Ovary (tissue), 9 donors: ENCODE measurements around the gene KCTD13. TPM values are rescaled to one million over a fixed set of nuclear protein-coding genes. Genes with fewer than 3 reads are reported as not detected.

Experiments
- DNase-seq, 5 donors: peaks; one replicate each; pipeline ENCODE4 v3.0.0-alpha.2; 2019 to 2020
- H3K27ac ChIP-seq, 2 donors: fragments of 200-600 bp; one replicate each; pipeline versions ENCODE4 v1.5.1 to v1.8.0; 2019 to 2022
- H3K27me3 ChIP-seq: fragments of 200-600 bp; one replicate; pipeline ENCODE4 v1.8.0; 2022
- H3K36me3 ChIP-seq: fragments of 200-600 bp; sonication (generic); one replicate; pipeline ENCODE4 v1.5.1; 2019
- H3K4me1 ChIP-seq: one replicate; pipeline ENCODE4 v1.8.1; 2013; ENCODE audit warnings: mild to moderate bottlenecking, moderate library complexity; ENCODE audit not compliant: insufficient read depth
- H3K4me3 ChIP-seq: fragments of 200-600 bp; sonication (generic); one replicate; pipeline ENCODE4 v1.5.1; 2017
- H3K9me3 ChIP-seq, 2 donors: fragments of 200-600 bp in 1 of 2; sonication (generic) in 1 of 2; one replicate each; pipeline versions ENCODE4 v1.5.1 to v1.8.1; 2013 to 2019; ENCODE audit warnings: mild to moderate bottlenecking in 1 of 2, moderate library complexity in 1 of 2
- CTCF ChIP-seq, 3 donors: fragments of 450-650 bp in 2 of 3; fragments of 200-600 bp in 1 of 3; IDR thresholded peaks; one replicate each; pipeline versions ENCODE4 v1.5.1 to v1.8.0; 2016 to 2022; ENCODE audit warnings: antibody characterized with exemption in 3 of 3, mild to moderate bottlenecking in 1 of 3
- EP300 ChIP-seq: sonication (generic); formaldehyde crosslinking; IDR thresholded peaks from one replicate; pipeline ENCODE4 v1.6.1; 2017; ENCODE audit warnings: antibody characterized with exemption
- POLR2A ChIP-seq: fragments of 450-650 bp; IDR thresholded peaks from one replicate; pipeline ENCODE4 v1.6.1; 2017; ENCODE audit warnings: antibody characterized with exemption, mild to moderate bottlenecking, moderate library complexity
- WGBS, 3 donors: extraction: QIAGEN DNeasy Blood & Tissue Kit in 1 of 3; methylation state at CpG; one replicate each; pipeline versions ENCODE4 v1.1.5 to v1.1.7; 2013 to 2017; 5-methylcytosine and 5-hydroxymethylcytosine counted together
- intact Hi-C, 4 donors: fragments of 100-400 bp; cut with DNase I; formaldehyde crosslinking; loops; one replicate each; pipeline versions ENCODE4 v1.11.0 to v1.15.1; 2022 to 2023
- polyA plus RNA-seq, 2 donors: library from polyadenylated mRNA; stranded (reverse); fragments of 200-250 nt in 1 of 2; fragments of 350-450 nt in 1 of 2; fragmentation: Illumina TruSeq in 1 of 2; extraction: RNeasy Lipid Tissue Mini Kit (QIAGEN cat#74804) in 1 of 2; gene quantifications; one replicate each; pipeline ENCODE4 v1.2.3, GENCODE V29; 2013 to 2014
- total RNA-seq, 7 donors: library from RNA; depleted of rRNA in 2 of 7; stranded (reverse); fragments of >200 nt in 2 of 7; fragmentation: NEBNext Ultra II Directional in 3 of 7; extraction: Animal tissue kit (Norgen Biotek cat#: 25700) in 3 of 7; gene quantifications; one replicate each; pipeline versions ENCODE4 v1.1.0 to v1.2.4, GENCODE V29; 2016 to 2023
- donor health status: DM: no; HTN: no; CAD: no; lungs with moderate emphysema.
- donor health status: DM: no; HTN: no; CAD: no.
- donor health status: Bipolar disorder and iron deficiency.
- donor health status: DM: yes; HTN: yes; CAD: no.
- donor health status: DM: no; HTN: no; CAD: no.
- donor health status: DM: yes; HTN: yes; CAD: no.

Gene KCTD13
- total and polyA plus RNA-seq, 9 donors, result 7.0 to 36.8 (median 23.3) TPM

GRCh38 chr16:29901607-29901945 lies 24.4 kb downstream of the KCTD13 start:
- DNase-seq, result no peak
- 84 to 92% (median 85%) methylated on average over 16 to 19 of the region's 19 CpGs for WGBS, 3 donors
- Histone ChIP-seq H3K4me1 (peaks cover 3% of the 10 kb centered on the region), H3K27ac (no peak overlapping the region), H3K9me3 (no peaks in the 10 kb centered on the region), H3K4me3 (no peak overlapping the region), H3K27me3 (no peaks in the 10 kb centered on the region), H3K36me3 (no peaks in the 10 kb centered on the region)
- intact Hi-C loops, result no loop called here
- TF ChIP-seq CTCF (IDR thresholded peaks at IDR 0.05) (no peak), EP300 (no peak), POLR2A (no peak)

DNA sequence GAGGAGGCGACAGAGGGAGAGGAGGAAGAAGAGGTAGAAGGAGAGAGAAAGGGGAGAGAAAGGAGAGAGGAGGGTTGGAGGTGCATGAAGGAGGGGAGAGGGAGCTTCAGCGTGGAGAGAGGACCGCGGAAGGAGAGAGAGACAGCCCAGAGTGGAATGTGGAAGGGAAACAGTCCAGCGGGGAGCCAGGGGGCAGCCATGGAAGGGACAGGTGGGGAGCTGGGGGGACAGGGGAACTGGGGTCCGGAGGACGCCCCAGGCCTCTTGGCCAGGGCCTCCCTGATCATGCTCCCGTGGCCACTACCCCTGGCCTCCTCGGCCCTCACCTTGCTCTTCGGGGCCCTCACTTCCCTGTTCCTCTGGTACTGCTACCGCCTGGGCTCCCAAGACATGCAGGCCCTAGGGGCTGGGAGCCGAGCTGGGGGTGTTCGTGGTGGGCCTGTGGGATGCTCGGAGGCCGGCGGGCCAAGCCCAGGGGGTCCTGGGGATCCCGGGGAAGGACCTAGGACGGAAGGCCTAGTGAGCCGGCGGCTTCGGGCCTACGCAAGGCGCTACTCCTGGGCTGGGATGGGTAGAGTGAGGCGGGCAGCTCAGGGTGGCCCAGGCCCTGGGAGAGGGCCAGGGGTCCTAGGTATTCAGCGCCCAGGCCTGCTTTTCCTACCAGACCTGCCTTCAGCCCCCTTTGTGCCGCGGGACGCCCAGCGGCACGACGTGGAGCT lies 25.0 kb downstream of the KCTD13 start:
- H3K9me3 ChIP-seq, result no peaks in the 10 kb centered on the region
- no peaks in the 10 kb centered on the region for H3K27me3 ChIP-seq
- H3K36me3 ChIP-seq, result no peaks in the 10 kb centered on the region
- intact Hi-C loops, result no loop called here
- no peak overlapping the region for H3K27ac ChIP-seq
- DNase-seq, result no peak
- TF ChIP-seq POLR2A, result no peak
- TF ChIP-seq CTCF (IDR thresholded peaks at IDR 0.05), result no peak
- no peak for TF ChIP-seq EP300
- no peak overlapping the region for H3K4me3 ChIP-seq
- WGBS, 3 donors, result 39 to 48% (median 40%) methylated on average over 30 to 31 of the region's 31 CpGs
- H3K4me1 ChIP-seq, result peaks cover 3% of the 10 kb centered on the region

- peak; percentile 71 to 87 (median 77) for DNase-seq
- Histone ChIP-seq H3K9me3 (no peaks in the 10 kb centered on the region), H3K36me3 (no peaks in the 10 kb centered on the region), H3K4me3 (peak within 1 kb of the TSS; percentile 49), H3K4me1 (peaks cover 3% of the 10 kb centered on the region), H3K27ac (no peak within 1 kb of the TSS), H3K27me3 (no peaks in the 10 kb centered on the region)
- intact Hi-C loops, result no loop called here
- 0 to 1% (median 1%) methylated on average over 65 to 67 of the region's 67 CpGs for WGBS, 3 donors
- TF ChIP-seq CTCF (IDR thresholded peaks at IDR 0.05) (no peak), POLR2A (no peak), EP300 (no peak)
Measured at GRCh38 chr16:29900102-29900887, 25.7 kb downstream of the KCTD13 start, which contains the start of gene ASPHD1. Gene ASPHD1, plus strand, starts transcription at chr16:29900488. Its CDS starts 484 bp downstream, at chr16:29900972.

- no peaks in the 10 kb centered on the region for H3K36me3 ChIP-seq
- 0 to 1% (median 1%) methylated on average over 29 of the region's 29 CpGs for WGBS, 3 donors
- peak in 2 of 5 donors; percentile 46 to 88 for DNase-seq
Measured at GRCh38 chr16:29899516-29900101, 26.4 kb downstream of the KCTD13 start, which contains the start of gene SEZ6L2. Gene SEZ6L2, minus strand, starts transcription at chr16:29899550. Its CDS starts 531 bp downstream, at chr16:29899019.

More at GRCh38 chr16:29899516-29900101, 26.4 kb downstream of the KCTD13 start, which contains the start of gene SEZ6L2:
- intact Hi-C loops, result no loop called here
- Histone ChIP-seq H3K27me3 (no peaks in the 10 kb centered on the region), H3K4me3 (peak within 1 kb of the TSS; percentile 49), H3K4me1 (peaks cover 3% of the 10 kb centered on the region), H3K9me3 (no peaks in the 10 kb centered on the region), H3K27ac (no peak within 1 kb of the TSS)
- TF ChIP-seq POLR2A (no peak), EP300 (no peak), CTCF (IDR thresholded peaks at IDR 0.05) (no peak)
